Heart left ventricle (tissue), 16 donors: Measurements from ENCODE around the gene NFKBIE. TPM values are rescaled to one million over a fixed set of nuclear protein-coding genes. Genes with fewer than 3 reads are reported as not detected.

Experiments
- ATAC-seq, 4 donors: fragments of 200-7000 bp; cut with Tn5 transposase; one replicate each; pipeline ENCODE4 v1.9.1; 2020 to 2022; ENCODE audit warnings: moderate library complexity in 4 of 4, mild to moderate bottlenecking in 3 of 4, moderate number of reproducible peaks in 1 of 4
- DNase-seq, 5 donors: peaks; one replicate each; pipeline ENCODE4 v3.0.0-alpha.2; 2020
- H3K27ac ChIP-seq, 12 donors: fragments of 200-600 bp; sonication (generic) in 4 of 12; one replicate each; pipeline versions ENCODE4 v1.5.0 to v1.8.0; 2016 to 2022; ENCODE audit warnings: mild to moderate bottlenecking in 2 of 12
- H3K27me3 ChIP-seq, 9 donors: fragments of 200-600 bp; sonication (generic) in 2 of 9; one replicate each; pipeline versions ENCODE4 v1.5.1 to v1.8.0; 2016 to 2022; ENCODE audit warnings: mild to moderate bottlenecking in 3 of 9
- H3K36me3 ChIP-seq, 9 donors: fragments of 200-600 bp; sonication (generic) in 2 of 9; one replicate each; pipeline versions ENCODE4 v1.5.0 to v1.8.0; 2018 to 2022; ENCODE audit warnings: mild to moderate bottlenecking in 2 of 9
- H3K4me1 ChIP-seq, 12 donors: fragments of 200-600 bp; sonication (generic) in 4 of 12; one replicate each; pipeline versions ENCODE4 v1.5.0 to v1.8.0; 2016 to 2022; ENCODE audit warnings: mild to moderate bottlenecking in 3 of 12
- H3K4me3 ChIP-seq, 12 donors: fragments of 200-600 bp; sonication (generic) in 4 of 12; one replicate each; pipeline versions ENCODE4 v1.5.0 to v1.8.0; 2017 to 2022; ENCODE audit warnings: mild to moderate bottlenecking in 9 of 12, moderate library complexity in 4 of 12
- H3K9me3 ChIP-seq, 12 donors: fragments of 200-600 bp; sonication (generic) in 4 of 12; one replicate each; pipeline versions ENCODE4 v1.5.0 to v1.8.0; 2016 to 2022; ENCODE audit warnings: mild to moderate bottlenecking in 1 of 12
- CTCF ChIP-seq, 12 donors: fragments of 200-600 bp; sonication (generic) in 4 of 12; IDR thresholded peaks; one replicate each; pipeline versions ENCODE4 v1.5.0 to v1.8.0; 2018 to 2022; ENCODE audit warnings: antibody characterized with exemption in 12 of 12, mild to moderate bottlenecking in 5 of 12
- POLR2A ChIP-seq, 2 donors: fragments of 450-650 bp; IDR thresholded peaks; one replicate each; pipeline ENCODE4 v1.6.1; 2017; ENCODE audit warnings: antibody characterized with exemption in 2 of 2, mild to moderate bottlenecking in 2 of 2, moderate library complexity in 2 of 2
- WGBS, 4 donors: extraction: QIAGEN DNeasy Blood & Tissue Kit in 2 of 4; methylation state at CpG; one replicate each; pipeline versions ENCODE4 v1.1.5 to v1.1.7; 2013 to 2018; 5-methylcytosine and 5-hydroxymethylcytosine counted together
- intact Hi-C, 10 donors: fragments of 100-400 bp; cut with DNase I; formaldehyde crosslinking; loops; one replicate each; pipeline versions ENCODE4 v1.11.1 to v1.14.2; 2022
- polyA plus RNA-seq, 2 donors: library from polyadenylated mRNA; stranded (reverse); fragments of 200-250 nt; gene quantifications; one replicate each; pipeline ENCODE4 v1.2.3, GENCODE V29; 2013
- total RNA-seq, 9 donors: library from RNA; depleted of rRNA in 2 of 9; stranded (reverse); fragments of >200 nt in 2 of 9; fragmentation: NEBNext Ultra II Directional in 3 of 9; extraction: Animal tissue kit (Norgen Biotek cat#: 25700) in 3 of 9; gene quantifications; one replicate each; pipeline versions ENCODE4 v1.1.0 to v1.2.4, GENCODE V29; 2016 to 2023
- donor health status: ischemic (EF 13 %, LVEDD 7.1; RV severe dilation, severe dysfunction).
- donor health status: healthy with polysubstance abuse.
- donor health status: DM: no; HTN: yes; CAD: no.
- donor health status: DM: no; HTN: no; CAD: no.
- donor health status: ischemic (EF 25% LVEDD 6.9; RV normal size, moderate dysfunction).
- donor health status: ischemic (EF 25% LVEDD 5.7; RV mildly dilated, moderate dysfunction).
- donor health status: healthy.
- donor health status: DM: yes; HTN: yes; CAD: no.
- donor health status: ischemic (EF 35%, LVEDD 5.7; RV mildly dilated, moderate dysfunction).
- donor health status: nonischemic (EF 11% LVEDD 7.7; RV severe dilation, severe dysfunction).
- donor health status: DM: yes; HTN: yes; CAD: no.
- donor health status: PGD.
- donor health status: ischemic (EF 29% LVEDD 5.4; RV normal size, mild dysfunction).
- donor health status: nonischemic (EF 23%, LVEDD 6.1; RV moderate dilation, normal function).

Gene NFKBIE
- total and polyA plus RNA-seq, 11 donors = 2.5 to 13.1 (median 4.0) TPM

- WGBS, 4 donors = 91 to 94% (median 93%) methylated on average over 12 to 14 of the region's 14 CpGs
- no peak overlapping the region for H3K27ac ChIP-seq
- peaks cover 0 to 13% (median 10%) of the 10 kb centered on the region in 12 donors for H3K4me1 ChIP-seq
- DNase-seq (no peak), ATAC-seq (no peak)
- peaks cover 0 to 70% (median 64%) of the 10 kb centered on the region in 9 donors for H3K36me3 ChIP-seq
- H3K9me3 ChIP-seq = no peaks in the 10 kb centered on the region
- intact Hi-C loops = loop anchor here in 2 of 10 donors (5.0 kb wide), 1 partner anchor 35 kb away; the partner anchor contains the start of gene NFKBIE (in 2 of the 2)
- H3K27me3 ChIP-seq = peaks cover 0 to 10% (median 7%) of the 10 kb centered on the region in 9 donors
- TF ChIP-seq POLR2A (IDR thresholded peaks at IDR 0.05) = no peak
- no peak for TF ChIP-seq CTCF (IDR thresholded peaks at IDR 0.05)
- no peak overlapping the region for H3K4me3 ChIP-seq
These were observed 36.6 kb upstream of the NFKBIE start for GRCh38 chr6:44301782-44302564.

DNA sequence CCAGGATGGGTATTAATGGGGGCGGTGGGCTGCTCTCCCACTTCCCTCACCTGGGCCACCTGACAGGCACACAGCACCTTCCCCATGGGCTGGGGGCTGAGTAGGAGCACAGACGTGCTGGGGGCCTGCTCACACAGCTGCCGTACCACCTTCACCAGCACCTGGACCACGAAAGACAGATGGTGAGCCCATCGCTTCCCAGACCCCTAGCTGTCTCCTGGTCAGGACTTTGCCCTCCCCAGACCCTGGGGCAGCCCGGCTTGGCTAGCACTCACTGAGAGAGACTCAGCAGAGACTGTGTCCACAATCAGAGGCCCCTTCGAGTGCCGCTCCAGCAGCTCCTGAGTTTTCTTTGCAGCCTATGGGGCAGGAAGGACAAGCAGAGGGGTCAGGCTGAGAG lies 35.8 kb upstream of the NFKBIE start:
- peaks cover 0 to 62% (median 56%) of the 10 kb centered on the region in 9 donors for H3K36me3 ChIP-seq
- ATAC-seq (no peak), DNase-seq (no peak)
- no peak overlapping the region for H3K4me3 ChIP-seq
- H3K9me3 ChIP-seq = no peaks in the 10 kb centered on the region
- peaks cover 3 to 18% (median 15%) of the 10 kb centered on the region in 9 donors for H3K27me3 ChIP-seq
- H3K27ac ChIP-seq = no peak overlapping the region
- H3K4me1 ChIP-seq = peaks cover 0 to 18% (median 13%) of the 10 kb centered on the region in 12 donors
- TF ChIP-seq POLR2A (IDR thresholded peaks at IDR 0.05) = no peak
- TF ChIP-seq CTCF (IDR thresholded peaks at IDR 0.05) = no peak
- 91 to 92% (median 92%) methylated on average over 8 of the region's 8 CpGs for WGBS, 4 donors
- intact Hi-C loops = loop anchor here in 2 of 10 donors (5.0 kb wide), 1 partner anchor 34 kb away; the partner anchor contains the start of gene NFKBIE (in 2 of the 2)

GRCh38 chr6:44300292-44300823 lies 35.0 kb upstream of the NFKBIE start:
- intact Hi-C loops = loop anchor here in 2 of 10 donors (5.0 kb wide), 1 partner anchor 33 kb away; the partner anchor contains the start of gene NFKBIE (in 2 of the 2)
- H3K9me3 ChIP-seq = no peaks in the 10 kb centered on the region
- peaks cover 4 to 26% (median 22%) of the 10 kb centered on the region in 9 donors for H3K27me3 ChIP-seq
- WGBS, 4 donors = 78 to 91% (median 86%) methylated on average over 6 to 7 of the region's 7 CpGs
- H3K36me3 ChIP-seq = peaks cover 0 to 54% (median 48%) of the 10 kb centered on the region in 9 donors
- ATAC-seq (no peak), DNase-seq (no peak)
- H3K4me3 ChIP-seq = no peak overlapping the region
- no peak overlapping the region for H3K27ac ChIP-seq
- TF ChIP-seq CTCF (IDR thresholded peaks at IDR 0.05) (no peak), POLR2A (IDR thresholded peaks at IDR 0.05) (no peak)
- peaks cover 0 to 18% (median 13%) of the 10 kb centered on the region in 12 donors for H3K4me1 ChIP-seq

- ATAC-seq = no peak
- TF ChIP-seq POLR2A (IDR thresholded peaks at IDR 0.05) (no peak), CTCF (IDR thresholded peaks at IDR 0.05) (no peak)
- Histone ChIP-seq H3K27me3 (peaks cover 11 to 41% (median 32%) of the 10 kb centered on the region in 9 donors), H3K27ac (no peak overlapping the region), H3K9me3 (no peaks in the 10 kb centered on the region), H3K36me3 (peaks cover 0 to 39% (median 33%) of the 10 kb centered on the region in 9 donors), H3K4me3 (no peak overlapping the region), H3K4me1 (peaks cover 0 to 18% (median 13%) of the 10 kb centered on the region in 12 donors)
- intact Hi-C loops = no loop called here
- 85 to 91% (median 89%) methylated on average over 3 of the region's 3 CpGs for WGBS, 4 donors
- DNase-seq = no peak
These were observed 33.5 kb upstream of the NFKBIE start for GRCh38 chr6:44298864-44299263.
